OCI-LY3 (cell line): ENCODE data around the gene IL6.

Source experiments
- H2AFZ ChIP-seq: fragments of 200-600, 300-600 bp; shearing (Covaris generic); 2 replicates; pipeline ENCODE4 v1.6.0; 2014; ENCODE audit warnings: antibody characterized with exemption, low read depth, low read length
- H3K27ac ChIP-seq: fragments of 200-600, 300-600 bp; sonication (generic); 2 replicates; pipeline ENCODE4 v1.5.1; 2014; ENCODE audit warnings: mild to moderate bottlenecking, low read length, moderate library complexity, mixed read lengths
- H3K27me3 ChIP-seq: fragments of 200-600, 300-600 bp; sonication (generic); 2 replicates; pipeline ENCODE4 v1.6.1; 2014; ENCODE audit warnings: low read depth, low read length, mixed read lengths
- H3K36me3 ChIP-seq: fragments of 200-600, 300-600 bp; sonication (generic); replicated peaks from 2 replicates; pipeline ENCODE3; 2014; ENCODE audit warnings: low read depth, low read length, mixed read lengths
- H3K4me1 ChIP-seq: fragments of 300-600, 200-600 bp; sonication (generic); 2 replicates; pipeline ENCODE4 v1.6.1; 2014; ENCODE audit warnings: low read length, mixed read lengths
- H3K4me2 ChIP-seq: fragments of 200-600, 300-600 bp; sonication (generic); 2 replicates; pipeline ENCODE4 v1.6.1; 2014; ENCODE audit warnings: low read length, mixed read lengths
- H3K4me3 ChIP-seq: fragments of 300-600, 200-600 bp; sonication (generic); 2 replicates; pipeline ENCODE4 v1.5.1; 2014; ENCODE audit warnings: antibody characterized with exemption, mild to moderate bottlenecking, low read length, moderate library complexity
- H3K79me2 ChIP-seq: fragments of 300-600, 200-600 bp; shearing (Covaris generic); 2 replicates; pipeline ENCODE4 v1.6.1; 2014; ENCODE audit warnings: mild to moderate bottlenecking, low read length, mixed read lengths
- H3K9ac ChIP-seq: fragments of 300-600, 200-600 bp; shearing (Covaris generic); 2 replicates; pipeline ENCODE4 v1.6.0; 2014; ENCODE audit warnings: mild to moderate bottlenecking, low read length, moderate library complexity
- H3K9me3 ChIP-seq: fragments of 200-600, 300-600 bp; shearing (Covaris generic); 2 replicates; pipeline ENCODE4 v1.6.1; 2014; ENCODE audit warnings: low read length, mixed read lengths; ENCODE audit not compliant: insufficient read depth
- H4K20me1 ChIP-seq: fragments of 200-600, 300-600 bp; sonication (generic); 2 replicates; pipeline ENCODE4 v1.6.1; 2016; ENCODE audit warnings: low read length, mixed read lengths; ENCODE audit not compliant: insufficient read depth
- CTCF ChIP-seq: fragments of 200-600, 300-600 bp; sonication (generic); IDR thresholded peaks from 2 replicates; pipeline ENCODE4 v1.5.1; 2014; ENCODE audit warnings: antibody characterized with exemption, low read length, low read depth
- EZH2phosphoT487 ChIP-seq: fragments of 200-600 bp; shearing (Covaris generic); IDR thresholded peaks from 2 replicates; pipeline ENCODE4 v1.6.1; 2018; ENCODE audit warnings: antibody characterized with exemption, mixed run types, low read depth

The IL6 gene

GRCh38 chr7:22718911-22719420, 8.0 kb upstream of the IL6 start:
- H3K9ac ChIP-seq, result peak overlapping the region; percentile 100
- H3K36me3 ChIP-seq, result peaks cover 20% of the 10 kb centered on the region
- H3K79me2 ChIP-seq, result peaks cover 96% of the 10 kb centered on the region
- H3K4me3 ChIP-seq, result peak overlapping the region; percentile 96
- H3K4me1 ChIP-seq, result peaks cover 67% of the 10 kb centered on the region
- H3K4me2 ChIP-seq, result peak overlapping the region; percentile 98
- peak overlapping the region; percentile 100 for H3K27ac ChIP-seq
- no peak overlapping the region for H2AFZ ChIP-seq
- TF ChIP-seq CTCF (no peak), EZH2phosphoT487 (no peak)
- no peaks in the 10 kb centered on the region for H3K27me3 ChIP-seq
- no peaks in the 10 kb centered on the region for H4K20me1 ChIP-seq
- no peaks in the 10 kb centered on the region for H3K9me3 ChIP-seq

GRCh38 chr7:22720791-22721786, 5.9 kb upstream of the IL6 start:
- no peak overlapping the region for H2AFZ ChIP-seq
- H3K27me3 ChIP-seq, result no peaks in the 10 kb centered on the region
- H3K4me3 ChIP-seq, result peak overlapping the region; percentile 96
- TF ChIP-seq EZH2phosphoT487, result no peak
- H3K9me3 ChIP-seq, result no peaks in the 10 kb centered on the region
- H3K4me2 ChIP-seq, result peak overlapping the region; percentile 98
- peak overlapping the region; percentile 100 for H3K9ac ChIP-seq
- H3K27ac ChIP-seq, result peak overlapping the region; percentile 100
- H3K4me1 ChIP-seq, result peaks cover 63% of the 10 kb centered on the region
- no peaks in the 10 kb centered on the region for H4K20me1 ChIP-seq
- peaks cover 95% of the 10 kb centered on the region for H3K79me2 ChIP-seq
- peaks cover 20% of the 10 kb centered on the region for H3K36me3 ChIP-seq

GRCh38 chr7:22722536-22723180, 4.3 kb upstream of the IL6 start:
- Histone ChIP-seq H2AFZ (no peak overlapping the region), H3K27ac (peak overlapping the region; percentile 100), H3K36me3 (peaks cover 20% of the 10 kb centered on the region), H3K27me3 (no peaks in the 10 kb centered on the region), H3K4me3 (peak overlapping the region; percentile 96), H3K79me2 (peaks cover 95% of the 10 kb centered on the region), H3K4me2 (peak overlapping the region; percentile 98), H4K20me1 (no peaks in the 10 kb centered on the region), H3K9me3 (no peaks in the 10 kb centered on the region), H3K4me1 (peaks cover 53% of the 10 kb centered on the region), H3K9ac (peak overlapping the region; percentile 100)
- TF ChIP-seq EZH2phosphoT487 (no peak), CTCF (no peak)

- no peak for TF ChIP-seq CTCF
- no peak for TF ChIP-seq EZH2phosphoT487
- Histone ChIP-seq H3K4me1 (peaks cover 53% of the 10 kb centered on the region), H3K79me2 (peaks cover 95% of the 10 kb centered on the region), H3K9ac (peak overlapping the region; percentile 100), H4K20me1 (no peaks in the 10 kb centered on the region), H2AFZ (no peak overlapping the region), H3K4me3 (peak overlapping the region; percentile 96), H3K27ac (peak overlapping the region; percentile 100), H3K27me3 (no peaks in the 10 kb centered on the region), H3K36me3 (peaks cover 18% of the 10 kb centered on the region), H3K9me3 (no peaks in the 10 kb centered on the region), H3K4me2 (peak overlapping the region; percentile 98)
Measured at GRCh38 chr7:22723181-22723601, 3.8 kb upstream of the IL6 start.
